Endothelial cell of umbilical vein (primary cell): ENCODE measurements around the gene SCN10A. TPM values are rescaled to one million over a fixed set of nuclear protein-coding genes. Genes with fewer than 3 reads are reported as not detected.

Experiments
- BruUV-seq: library from RNA; stranded (reverse); fragments of 400-500 nt; replicated peaks from 2 replicates; lab custom pipeline; 2021; lab: Mats Ljungman, UMichigan
- CTCF ChIA-PET: fragments of 300-600, 350-600 bp; sonication (Branson Sonifier 250); formaldehyde crosslinking; loops from one replicate; lab custom pipeline; 2021; ENCODE audit warnings: antibody characterized with exemption, inconsistent platforms; lab: Charles Lee
- POLR2A ChIA-PET: fragments of 300-600, 350-600 bp; sonication (Branson Sonifier 250); formaldehyde crosslinking; loops from one replicate; lab custom pipeline; 2021; ENCODE audit warnings: antibody characterized with exemption, inconsistent platforms; lab: Charles Lee
- DNase-seq: peaks from one replicate; pipeline ENCODE4 v3.0.0-alpha.2; 2011; ENCODE audit warnings: low read depth, low spot score
- FAIRE-seq: peaks from 2 replicates; lab custom pipeline; 2011; peaks lifted over from hg19 to GRCh38; lab: Jason Lieb, UNC
- H2AFZ ChIP-seq: 2 replicates; pipeline ENCODE4 v1.6.0; 2012; ENCODE audit warnings: low read depth, low read length, control low read depth, inconsistent platforms
- H3K27ac ChIP-seq: 2 replicates; pipeline ENCODE4 v1.5.1; 2011; ENCODE audit warnings: low read depth, mild to moderate bottlenecking, control low read depth, low read length, moderate library complexity; ENCODE audit not compliant: insufficient read depth
- H3K27me3 ChIP-seq, 2 experiments: 2 replicates each; pipeline versions ENCODE4 v1.6.0 to v1.6.1; 2011; ENCODE audit warnings: low read length in 2 of 2, mixed read lengths in 1 of 2; ENCODE audit not compliant: control insufficient read depth in 2 of 2, insufficient read depth in 2 of 2
- H3K36me3 ChIP-seq, 2 experiments: 2 replicates in 1 of 2; 3 replicates in 1 of 2; pipeline ENCODE4 v1.5.1; 2011; ENCODE audit warnings: low read length in 2 of 2, mild to moderate bottlenecking in 1 of 2, moderate library complexity in 1 of 2; ENCODE audit not compliant: control insufficient read depth in 2 of 2, insufficient read depth in 2 of 2; ENCODE audit errors: extremely low read depth in 1 of 2
- H3K4me1 ChIP-seq: 3 replicates; pipeline ENCODE4 v1.5.1; 2011; ENCODE audit warnings: mild to moderate bottlenecking, low read length; ENCODE audit not compliant: control insufficient read depth, insufficient read depth; ENCODE audit errors: extremely low read depth
- H3K4me2 ChIP-seq: 2 replicates; pipeline ENCODE4 v1.6.1; 2011; ENCODE audit warnings: low read length, control low read depth, mixed read lengths; ENCODE audit not compliant: insufficient read depth
- H3K4me3 ChIP-seq, 3 experiments: fragments of 200-600 bp in 1 of 3; sonication (generic), shearing (Covaris generic) in 1 of 3; replicated peaks in 1 of 3; 2 replicates each; pipeline ENCODE4 v1.5.1; 2011 to 2016; ENCODE audit warnings: control low read depth in 3 of 3, low read length in 3 of 3, mild to moderate bottlenecking in 2 of 3, inconsistent platforms in 1 of 3, low read depth in 1 of 3, moderate library complexity in 1 of 3; ENCODE audit not compliant: insufficient read depth in 1 of 3
- H3K79me2 ChIP-seq: 2 replicates; pipeline ENCODE4 v1.6.0; 2012; ENCODE audit warnings: low read length, inconsistent platforms; ENCODE audit not compliant: control insufficient read depth, insufficient read depth
- H3K9ac ChIP-seq: replicated peaks from 2 replicates; pipeline ENCODE3; 2011; ENCODE audit warnings: low read length, control low read depth; ENCODE audit not compliant: insufficient read depth; ENCODE audit errors: extremely low read depth
- H3K9me1 ChIP-seq: replicated peaks from 3 replicates; pipeline ENCODE4 v1.6.0; 2011; ENCODE audit warnings: mild to moderate bottlenecking, low read length; ENCODE audit not compliant: control insufficient read depth, insufficient read depth; ENCODE audit errors: extremely low read depth
- H3K9me3 ChIP-seq: replicated peaks from 2 replicates; pipeline ENCODE4 v1.5.1; 2012; ENCODE audit warnings: low read length, inconsistent platforms; ENCODE audit not compliant: control insufficient read depth, insufficient read depth
- H4K20me1 ChIP-seq: replicated peaks from 2 replicates; pipeline ENCODE3; 2011; ENCODE audit warnings: mild to moderate bottlenecking, low read length; ENCODE audit not compliant: control insufficient read depth, insufficient read depth; ENCODE audit errors: extremely low read depth
- EZH2 ChIP-seq: IDR thresholded peaks from 2 replicates; pipeline ENCODE4 v1.6.1; 2012; ENCODE audit warnings: borderline replicate concordance, low read depth, mild to moderate bottlenecking, moderate library complexity, low read length, inconsistent platforms; ENCODE audit not compliant: severe bottlenecking
- FOS ChIP-seq: IDR thresholded peaks from 2 replicates; pipeline ENCODE4 v1.6.1; 2011; ENCODE audit warnings: mild to moderate bottlenecking, low read length, moderate library complexity, borderline replicate concordance; ENCODE audit not compliant: insufficient read depth
- GATA2 ChIP-seq: IDR thresholded peaks from 2 replicates; pipeline ENCODE4 v1.7.0; 2011; ENCODE audit warnings: low read depth, mild to moderate bottlenecking, moderate library complexity, mixed read lengths, low read length; ENCODE audit not compliant: insufficient read length, insufficient read depth
- JUN ChIP-seq: IDR thresholded peaks from 2 replicates; pipeline ENCODE4 v1.6.1; 2011; ENCODE audit warnings: borderline replicate concordance, low read depth; ENCODE audit not compliant: insufficient read length, insufficient read depth
- MAX ChIP-seq: IDR thresholded peaks from 2 replicates; pipeline ENCODE4 v1.6.1; 2011; ENCODE audit not compliant: insufficient read depth, insufficient read length
- MYC ChIP-seq: IDR thresholded peaks from one replicate; pipeline ENCODE4 v1.6.1; 2011; ENCODE audit warnings: mild to moderate bottlenecking, low read depth, low read length
- POLR2A ChIP-seq: IDR thresholded peaks from 2 replicates; pipeline ENCODE4 v1.6.1; 2012; ENCODE audit warnings: low read depth, mild to moderate bottlenecking, control low read depth, low read length
- POLR2AphosphoS5 ChIP-seq: IDR thresholded peaks from 2 replicates; pipeline ENCODE4 v1.6.1; 2012; ENCODE audit warnings: low read depth, mild to moderate bottlenecking, control low read depth, low read length, moderate library complexity; ENCODE audit not compliant: insufficient read depth
- dilution Hi-C: fragments of 300-500 bp; cut with MboI; formaldehyde crosslinking; loops from one replicate; pipeline ENCODE4 v1.15.0; 2019; ENCODE audit warnings: low sequenced_read_pairs; ENCODE audit not compliant: extremely low pct_ligation_motif_present
- intact Hi-C: fragments of 100-400 bp; cut with micrococcal nuclease; formaldehyde crosslinking; loops from one replicate; pipeline ENCODE4 v1.10.0; 2022
- polyA plus RNA-seq, 4 experiments: library from polyadenylated mRNA; depleted of rRNA in 3 of 4; stranded (reverse) in 3 of 4; unstranded in 1 of 4; fragments of >200 nt; gene quantifications; 2 replicates each; pipeline versions ENCODE4 v1.2.1 to v1.2.3, GENCODE V29; 2011 to 2012; ENCODE audit warnings: missing spikeins in 1 of 4
- total RNA-seq: library from RNA; stranded (reverse); gene quantifications from 2 replicates; pipeline ENCODE4 v1.2.3, GENCODE V29; 2021
- TF ChIP-seq, protein P1 (sequence below), 2 donors: IDR thresholded peaks; 1 replicate in 1 of 2; 2 replicates in 1 of 2; pipeline ENCODE4 v1.5.1; 2011; ENCODE audit warnings: low read length in 2 of 2, mild to moderate bottlenecking in 2 of 2, moderate library complexity in 2 of 2, control low read depth in 1 of 2, inconsistent platforms in 1 of 2, low read depth in 1 of 2; ENCODE audit not compliant: insufficient read depth in 1 of 2; ENCODE audit errors: extremely low read depth in 1 of 2

The SCN10A gene
- total and polyA plus RNA-seq, 2 donors (not counting 3 experiments of a cell fraction or from before 2014, with no cell fraction given): 0.07 TPM; not detected in 1

- peaks cover 0 to 3% of the 10 kb centered on the region in 2 experiments for H3K27me3 ChIP-seq
- BruUV-seq: no TSS peak
- intact Hi-C loops: no loop called here
- no peaks in the 10 kb centered on the region for H3K4me1 ChIP-seq
- FAIRE-seq (no peak), DNase-seq (no peak)
- TF ChIP-seq MYC: no peak
- TF ChIP-seq GATA2: no peak
- TF ChIP-seq POLR2AphosphoS5: no peak
- TF ChIP-seq, protein P1, sequence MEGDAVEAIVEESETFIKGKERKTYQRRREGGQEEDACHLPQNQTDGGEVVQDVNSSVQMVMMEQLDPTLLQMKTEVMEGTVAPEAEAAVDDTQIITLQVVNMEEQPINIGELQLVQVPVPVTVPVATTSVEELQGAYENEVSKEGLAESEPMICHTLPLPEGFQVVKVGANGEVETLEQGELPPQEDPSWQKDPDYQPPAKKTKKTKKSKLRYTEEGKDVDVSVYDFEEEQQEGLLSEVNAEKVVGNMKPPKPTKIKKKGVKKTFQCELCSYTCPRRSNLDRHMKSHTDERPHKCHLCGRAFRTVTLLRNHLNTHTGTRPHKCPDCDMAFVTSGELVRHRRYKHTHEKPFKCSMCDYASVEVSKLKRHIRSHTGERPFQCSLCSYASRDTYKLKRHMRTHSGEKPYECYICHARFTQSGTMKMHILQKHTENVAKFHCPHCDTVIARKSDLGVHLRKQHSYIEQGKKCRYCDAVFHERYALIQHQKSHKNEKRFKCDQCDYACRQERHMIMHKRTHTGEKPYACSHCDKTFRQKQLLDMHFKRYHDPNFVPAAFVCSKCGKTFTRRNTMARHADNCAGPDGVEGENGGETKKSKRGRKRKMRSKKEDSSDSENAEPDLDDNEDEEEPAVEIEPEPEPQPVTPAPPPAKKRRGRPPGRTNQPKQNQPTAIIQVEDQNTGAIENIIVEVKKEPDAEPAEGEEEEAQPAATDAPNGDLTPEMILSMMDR (IDR thresholded peaks at IDR 0.05; ENCODE audit: extremely low read depth in 1 of 2, insufficient read depth in 1 of 2, low read depth in 1 of 2, low read length in 2 of 2): no peak
- TF ChIP-seq EZH2: no peak
- no peak for TF ChIP-seq FOS
- no peak for TF ChIP-seq JUN
- no peak for TF ChIP-seq MAX
- no peak for TF ChIP-seq POLR2A
- no peak overlapping the region for H3K4me3 ChIP-seq
- CTCF ChIA-PET: interaction anchor here (1.6 kb wide), 1 partner anchor 18 kb away, joined by 4 read pairs; no protein-coding TSS in a partner anchor
- no peaks in the 10 kb centered on the region for H3K79me2 ChIP-seq
- POLR2A ChIA-PET: no interaction called here
- no peak overlapping the region for H3K9ac ChIP-seq
- no peaks in the 10 kb centered on the region for H4K20me1 ChIP-seq
- H3K9me3 ChIP-seq: no peaks in the 10 kb centered on the region
- dilution Hi-C loops: no loop called here
- H3K4me2 ChIP-seq: no peak overlapping the region
- no peaks in the 10 kb centered on the region for H3K9me1 ChIP-seq
- H2AFZ ChIP-seq: no peak overlapping the region
- no peaks in the 10 kb centered on the region for H3K36me3 ChIP-seq
- no peak overlapping the region for H3K27ac ChIP-seq
These were observed 59.1 kb downstream of the SCN10A start for GRCh38 chr3:38756892-38757291.
